Measurements from ENCODE around the gene ZFP36L1. TPM values are rescaled to one million over a fixed set of nuclear protein-coding genes. Genes with fewer than 3 reads are reported as not detected.
A peak's percentile ranks its signal among the peaks of the same experiment; 100 is the strongest.

Gene ZFP36L1
- total and polyA plus RNA-seq, 2 of the 13 experiments (the other 11 are each of a cell fraction or from before 2014, with no cell fraction given), result 7.4 to 10.2 TPM

DNA sequence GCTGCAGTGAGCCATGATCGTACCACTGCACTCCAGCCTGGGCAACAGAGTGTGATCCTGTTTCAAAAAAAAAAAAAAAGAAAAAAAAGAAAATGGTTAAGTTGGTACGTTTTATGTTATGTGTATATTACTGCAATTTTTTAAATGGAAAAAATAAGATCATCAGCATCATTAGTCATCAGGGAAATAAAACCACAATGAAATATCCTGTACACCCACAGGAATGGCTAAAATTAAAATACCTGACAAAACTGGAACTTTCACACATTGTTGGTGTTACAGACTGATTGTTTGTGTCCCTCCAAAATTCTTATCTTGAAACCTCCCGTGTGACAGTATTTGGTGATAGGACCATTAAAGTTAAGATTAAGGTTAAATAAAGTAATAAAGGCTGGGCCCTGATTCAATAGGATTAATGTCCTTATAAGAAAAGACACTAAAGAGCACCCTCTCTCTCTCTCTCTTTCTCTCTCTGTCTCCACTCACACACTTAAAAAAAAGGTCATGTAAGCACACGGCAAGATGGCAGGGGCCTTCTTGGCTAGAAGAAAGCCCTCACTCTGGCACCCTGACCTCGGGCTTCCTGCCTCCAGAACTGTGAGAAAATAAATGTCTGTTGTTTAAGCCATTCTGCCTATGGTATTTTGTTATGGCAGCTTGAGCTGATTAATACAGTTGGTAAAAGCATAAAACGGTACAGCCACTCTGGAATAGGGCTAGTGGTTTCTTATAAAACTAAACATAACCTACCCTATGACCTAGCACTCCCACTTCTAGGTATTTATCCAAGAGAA is 48.3 kb upstream of the ZFP36L1 start:
- ATAC-seq (no peak), DNase-seq (ENCODE audit: low spot score) (no peak), FAIRE-seq (no peak)
- H2AFZ ChIP-seq (ENCODE audit: low read length), result no peak overlapping the region
- in situ Hi-C loops (cut with HindIII; ENCODE audit: extremely low pct_ligation_motif_present, low pct_unique_long_range_greater_than_20kb), result no loop called here
- no peak overlapping the region for H3K27ac ChIP-seq (ENCODE audit: extremely low read length, insufficient read depth, low read length)
- H3K4me2 ChIP-seq (ENCODE audit: low read depth, low read length), result no peak overlapping the region
- ChIA-PET POLR2A (no interaction called here), CTCF (ENCODE audit: low intra/inter-chr PET ratio, low total read pairs) (no interaction called here)
- H3K36me3 ChIP-seq (replicated peaks in 1 of 2; ENCODE audit: control insufficient read depth in 1 of 2, insufficient read depth in 2 of 2, low read length in 2 of 2), result no peaks in the 10 kb centered on the region
- 26% methylated on average over 6 of the region's 6 CpGs for WGBS (ENCODE audit: low lambda C conversion rate)
- no peak for TF ChIP-seq ZNF34 (CRISPR knock-in tag; IDR thresholded peaks at IDR 0.05; ENCODE audit: borderline replicate concordance)
- TF ChIP-seq, protein P1, sequence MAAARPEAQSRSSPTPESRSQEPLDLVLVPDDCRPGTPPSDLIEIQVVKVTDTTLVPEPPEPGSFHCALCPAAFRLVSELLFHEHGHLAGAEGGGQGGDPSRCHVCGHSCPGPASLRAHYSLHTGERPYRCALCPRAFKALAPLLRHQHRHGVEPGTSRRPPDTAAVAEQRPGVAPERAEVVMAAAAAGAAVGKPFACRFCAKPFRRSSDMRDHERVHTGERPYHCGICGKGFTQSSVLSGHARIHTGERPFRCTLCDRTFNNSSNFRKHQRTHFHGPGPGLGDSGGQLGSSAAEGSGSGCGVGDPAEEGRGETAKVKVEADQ (CRISPR knock-in tag; IDR thresholded peaks at IDR 0.05; ENCODE audit: borderline replicate concordance), result no peak
- no peak for TF ChIP-seq TBP (CRISPR knock-in tag; IDR thresholded peaks at IDR 0.05)
- TF ChIP-seq ZNF510 (CRISPR knock-in tag; IDR thresholded peaks at IDR 0.05; ENCODE audit: low read depth), result no peak
- peaks cover 4% of the 10 kb centered on the region; the same call in 1 of the 2 replicates for H3K9me3 ChIP-seq (ENCODE audit: low read length)
- no peak overlapping the region for H3K9ac ChIP-seq (ENCODE audit: insufficient read depth, low read depth, low read length)
- BruUV-seq (replicated peaks), result no TSS peak
- H3K4me3 ChIP-seq (replicated peaks in 1 of 3; ENCODE audit: insufficient read depth in 1 of 3, low read depth in 2 of 3, low read length in 3 of 3), result no peak overlapping the region
- H3K4me1 ChIP-seq (ENCODE audit: insufficient read depth, low read length), result 0 out of 2 replicates have a peak, but pooled peaks cover 6% of the 10 kb centered on the region
- intact Hi-C loops (cut with micrococcal nuclease; ENCODE audit: unreplicated experiment), result loop anchor here (5.0 kb wide), 1 partner anchor 899 kb away; no protein-coding TSS in a partner anchor
- no peaks in the 10 kb centered on the region for H3K79me2 ChIP-seq (ENCODE audit: insufficient read depth, low read length)
- H4K20me1 ChIP-seq (ENCODE audit: insufficient read depth, low read length), result no peaks in the 10 kb centered on the region
- no peaks in the 10 kb centered on the region for H3K27me3 ChIP-seq (ENCODE audit: control insufficient read depth in 1 of 2, insufficient read depth in 2 of 2, low read length in 2 of 2)

DNA sequence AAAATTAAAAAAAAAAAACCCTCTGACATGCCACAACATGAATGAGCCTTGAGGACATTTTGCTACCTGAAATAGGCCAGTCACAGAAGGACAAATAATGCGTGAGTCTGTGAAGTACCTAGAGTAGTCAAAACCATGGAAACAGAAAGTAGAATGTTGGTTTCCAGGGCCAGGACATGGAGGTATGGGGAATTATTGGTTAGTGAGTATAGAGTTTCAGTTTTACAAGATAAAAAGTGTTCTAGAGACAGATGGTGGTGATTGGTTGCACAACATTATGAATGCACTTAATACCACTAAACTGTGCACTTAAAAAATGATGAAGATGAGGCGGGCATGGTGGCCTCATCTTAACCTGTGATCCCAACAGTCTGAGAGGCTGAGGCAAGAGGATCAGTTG is 47.6 kb upstream of the ZFP36L1 start:
- no peak for FAIRE-seq
- intact Hi-C loops (cut with micrococcal nuclease; ENCODE audit: unreplicated experiment), result loop anchor here (5.0 kb wide), 1 partner anchor 898 kb away; no protein-coding TSS in a partner anchor
- WGBS (ENCODE audit: low lambda C conversion rate), result 85% methylated on average over 2 of the region's 2 CpGs

More for the DNA sequence above, 47.6 kb upstream of the ZFP36L1 start:
- no peaks in the 10 kb centered on the region for H4K20me1 ChIP-seq (ENCODE audit: insufficient read depth, low read length)
- in situ Hi-C loops (cut with HindIII; ENCODE audit: extremely low pct_ligation_motif_present, low pct_unique_long_range_greater_than_20kb), result no loop called here
- H3K4me2 ChIP-seq (ENCODE audit: low read depth, low read length), result no peak overlapping the region
- DNase-seq (ENCODE audit: low spot score) (no peak), ATAC-seq (no peak)
- peaks cover 9% of the 10 kb centered on the region; the same call in 1 of the 2 replicates for H3K9me3 ChIP-seq (ENCODE audit: low read length)
- no TSS peak for BruUV-seq (replicated peaks)
- no peak overlapping the region for H3K27ac ChIP-seq (ENCODE audit: extremely low read length, insufficient read depth, low read length)
- H3K36me3 ChIP-seq (replicated peaks in 1 of 2; ENCODE audit: control insufficient read depth in 1 of 2, insufficient read depth in 2 of 2, low read length in 2 of 2), result no peaks in the 10 kb centered on the region
- H3K4me3 ChIP-seq (replicated peaks in 1 of 3; ENCODE audit: insufficient read depth in 1 of 3, low read depth in 2 of 3, low read length in 3 of 3), result no peak overlapping the region
- ChIA-PET CTCF (ENCODE audit: low intra/inter-chr PET ratio, low total read pairs) (no interaction called here), POLR2A (no interaction called here)
- TF ChIP-seq CEBPB (IDR thresholded peaks at IDR 0.05; ENCODE audit: borderline replicate concordance, low read depth, low read length), result peak; percentile 18; the same call in 1 of the 2 replicates
- TF ChIP-seq ZFAT (CRISPR knock-in tag; conservative IDR thresholded peaks at IDR 0.05), result no peak
- no peak overlapping the region for H2AFZ ChIP-seq (ENCODE audit: low read length)
- 0 out of 2 replicates have a peak, but pooled peaks cover 6% of the 10 kb centered on the region for H3K4me1 ChIP-seq (ENCODE audit: insufficient read depth, low read length)
- H3K9ac ChIP-seq (ENCODE audit: insufficient read depth, low read depth, low read length), result no peak overlapping the region
- H3K79me2 ChIP-seq (ENCODE audit: insufficient read depth, low read length), result no peaks in the 10 kb centered on the region
- H3K27me3 ChIP-seq (ENCODE audit: control insufficient read depth in 1 of 2, insufficient read depth in 2 of 2, low read length in 2 of 2), result no peaks in the 10 kb centered on the region

Measured in HepG2 (cell line).